Fibroblast of gingiva (primary cell): ENCODE results near the gene SPAAR.
A peak's percentile ranks its signal among the peaks of the same experiment; 100 is the strongest.

Source experiments
- DNase-seq: peaks from one replicate; pipeline ENCODE4 v3.0.0-alpha.2; 2011; ENCODE audit warnings: low read depth

SPAAR gene

GRCh38 chr9:35948901-35949318 is 39.6 kb downstream of the SPAAR start:
- DNase-seq, result no peak

DNA sequence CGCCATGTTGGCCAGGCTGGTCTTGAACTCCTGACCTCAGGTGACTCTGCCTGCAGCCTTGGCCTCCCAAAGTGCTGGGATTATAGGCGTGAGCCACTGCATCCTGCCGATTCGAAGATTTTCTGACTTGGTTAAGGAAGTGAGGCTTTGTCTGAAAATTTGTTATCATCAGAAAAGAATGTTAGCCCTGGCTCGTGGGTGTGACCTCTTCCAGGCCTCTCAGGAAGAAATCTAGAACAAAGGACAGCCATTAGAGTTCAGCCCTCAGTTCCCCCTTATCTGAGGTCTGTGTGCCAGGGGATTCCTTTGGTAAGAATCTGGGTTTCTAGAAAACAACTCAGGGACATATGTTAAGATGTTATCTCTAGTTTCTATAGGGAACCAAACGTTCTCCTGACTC is 42.4 kb downstream of the SPAAR start:
- DNase-seq, result no peak

- no peak for DNase-seq
Observed at GRCh38 chr9:35952526-35953191, 43.4 kb downstream of the SPAAR start.

- peak; percentile 72 for DNase-seq
Observed at GRCh38 chr9:35954942-35955546, 45.8 kb downstream of the SPAAR start.

DNA sequence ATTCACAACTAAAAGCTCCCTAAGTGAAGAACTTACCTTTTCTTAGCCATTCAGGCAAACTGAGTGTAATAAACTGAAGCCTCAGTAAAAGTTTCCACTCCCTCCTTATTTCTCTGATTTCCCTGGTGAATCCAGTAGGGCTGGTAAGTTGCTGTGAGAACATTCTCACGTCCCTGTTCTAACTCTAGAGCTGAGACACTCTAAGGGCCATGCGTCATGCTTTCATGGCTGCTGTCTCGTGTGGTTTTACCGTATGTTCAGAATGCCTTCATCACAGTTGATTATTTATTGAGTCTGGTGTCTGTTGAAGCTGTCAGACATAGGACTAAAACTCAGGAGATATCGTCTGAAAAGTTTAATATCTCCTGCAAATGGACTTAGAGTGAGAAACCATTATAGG is 47.4 kb downstream of the SPAAR start:
- DNase-seq, result no peak

DNA sequence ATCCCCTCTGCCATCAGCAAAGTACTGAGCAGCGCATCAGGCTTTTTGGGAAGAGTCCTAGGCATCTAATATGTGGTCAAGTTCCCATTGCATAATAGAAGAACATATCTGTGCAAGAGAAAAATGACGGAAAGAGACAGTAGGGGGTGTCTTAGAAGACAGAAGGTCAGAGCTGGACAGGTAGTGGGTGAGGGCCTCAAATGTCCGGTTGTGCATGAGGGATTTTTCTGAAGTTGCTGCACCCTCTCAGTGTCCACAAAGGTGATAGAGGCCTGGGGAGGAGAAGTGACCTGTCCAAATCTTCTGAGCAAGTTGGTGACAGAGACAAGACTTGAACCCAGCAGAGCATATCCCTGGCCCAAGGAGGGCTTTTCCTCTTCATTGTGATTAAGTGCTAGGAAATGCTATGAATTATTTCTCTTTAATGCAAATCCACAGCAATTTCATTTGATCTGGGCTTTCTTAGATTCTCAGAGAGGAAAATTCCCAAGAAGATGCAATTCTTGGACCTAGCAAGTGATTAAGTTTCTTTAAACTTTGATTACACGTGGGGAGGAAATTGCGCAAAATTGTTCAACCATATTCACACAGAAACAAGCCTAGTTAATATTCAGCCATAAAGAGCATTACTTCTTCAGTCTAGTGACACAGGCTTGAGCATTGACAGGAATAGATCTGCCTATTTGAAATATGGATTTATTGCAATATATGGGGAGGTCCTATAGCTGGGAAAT is 49.0 kb downstream of the SPAAR start, which contains the start of gene OR2S2:
Gene OR2S2 (minus strand): TSS at position 51 of the 734 bp plus-strand sequence. CDS start 56 bp downstream, outside the sequence.
- no peak for DNase-seq

DNA sequence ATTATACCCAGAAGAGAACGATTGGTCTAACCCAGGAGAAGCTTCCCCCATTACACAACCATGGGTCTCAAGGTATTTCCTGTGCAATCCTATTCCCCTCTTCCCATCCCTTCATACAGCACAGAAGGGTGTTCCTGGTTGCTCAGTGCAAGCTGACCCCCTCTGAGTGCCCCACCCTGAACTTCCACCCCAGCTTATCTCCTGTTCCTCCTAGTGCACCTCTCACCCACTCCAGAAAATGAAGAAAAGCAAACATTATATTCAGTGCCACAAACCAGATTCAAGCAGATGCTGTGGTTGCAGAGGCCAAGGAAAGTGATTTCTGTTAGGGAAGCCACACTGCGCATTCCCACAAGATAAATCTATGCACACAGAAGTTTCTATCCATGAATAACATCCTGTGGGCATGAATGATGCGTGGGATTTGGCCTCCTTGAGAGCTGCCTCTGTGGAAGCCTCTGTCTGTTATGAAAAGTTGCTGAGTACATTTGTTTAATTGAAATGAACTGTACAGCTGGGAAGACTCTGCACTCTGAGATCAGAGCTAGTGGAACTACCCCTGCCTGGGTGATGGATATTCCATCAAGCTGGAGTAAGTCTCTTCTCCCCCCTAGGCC is 50.9 kb downstream of the SPAAR start:
- DNase-seq, result no peak
